Smooth muscle cell of the brain vasculature (primary cell): ENCODE results near the gene NACC1.

Source experiments
- DNase-seq: peaks from one replicate; pipeline ENCODE4 v3.0.0-alpha.2; 2012; ENCODE audit warnings: low read depth, low spot score

The NACC1 gene

DNA sequence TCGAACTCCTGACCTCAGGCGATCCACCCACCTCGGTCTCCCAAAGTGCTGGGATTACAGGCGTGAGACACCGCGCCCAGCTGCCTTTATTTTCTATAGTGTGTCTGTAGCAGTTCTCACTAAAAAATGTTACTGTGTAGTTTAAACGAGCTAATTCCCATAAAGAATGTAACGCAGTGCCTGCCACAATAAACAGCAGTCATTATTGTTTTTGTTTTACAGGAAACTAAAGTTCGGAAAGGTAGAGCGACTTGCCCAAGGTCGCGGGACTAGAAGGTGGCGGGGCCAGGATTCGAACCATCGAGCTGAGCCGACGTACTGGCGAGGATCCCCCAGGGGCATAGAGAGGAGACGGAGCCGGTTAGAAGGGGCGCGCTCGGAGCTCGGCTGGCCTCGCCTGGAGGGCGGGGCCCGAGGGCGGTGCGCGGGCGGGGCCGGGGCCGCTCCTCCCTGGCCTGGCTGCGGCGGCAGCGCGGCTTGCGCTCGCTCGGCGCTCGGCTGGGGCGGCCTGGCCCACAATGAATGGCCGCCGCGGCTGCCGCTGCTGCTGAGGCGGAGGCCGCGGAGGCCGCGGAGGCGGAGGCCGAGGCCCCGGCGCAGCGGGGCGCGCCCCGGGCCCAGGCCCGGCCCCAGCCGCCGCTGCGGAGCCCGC lies at the start of gene NACC1:
TSS of gene NACC1 (plus strand) at position 493 of the 652 bp plus-strand sequence. CDS start 16,944 bp downstream, outside the sequence.
- DNase-seq: peak; percentile 63

DNA sequence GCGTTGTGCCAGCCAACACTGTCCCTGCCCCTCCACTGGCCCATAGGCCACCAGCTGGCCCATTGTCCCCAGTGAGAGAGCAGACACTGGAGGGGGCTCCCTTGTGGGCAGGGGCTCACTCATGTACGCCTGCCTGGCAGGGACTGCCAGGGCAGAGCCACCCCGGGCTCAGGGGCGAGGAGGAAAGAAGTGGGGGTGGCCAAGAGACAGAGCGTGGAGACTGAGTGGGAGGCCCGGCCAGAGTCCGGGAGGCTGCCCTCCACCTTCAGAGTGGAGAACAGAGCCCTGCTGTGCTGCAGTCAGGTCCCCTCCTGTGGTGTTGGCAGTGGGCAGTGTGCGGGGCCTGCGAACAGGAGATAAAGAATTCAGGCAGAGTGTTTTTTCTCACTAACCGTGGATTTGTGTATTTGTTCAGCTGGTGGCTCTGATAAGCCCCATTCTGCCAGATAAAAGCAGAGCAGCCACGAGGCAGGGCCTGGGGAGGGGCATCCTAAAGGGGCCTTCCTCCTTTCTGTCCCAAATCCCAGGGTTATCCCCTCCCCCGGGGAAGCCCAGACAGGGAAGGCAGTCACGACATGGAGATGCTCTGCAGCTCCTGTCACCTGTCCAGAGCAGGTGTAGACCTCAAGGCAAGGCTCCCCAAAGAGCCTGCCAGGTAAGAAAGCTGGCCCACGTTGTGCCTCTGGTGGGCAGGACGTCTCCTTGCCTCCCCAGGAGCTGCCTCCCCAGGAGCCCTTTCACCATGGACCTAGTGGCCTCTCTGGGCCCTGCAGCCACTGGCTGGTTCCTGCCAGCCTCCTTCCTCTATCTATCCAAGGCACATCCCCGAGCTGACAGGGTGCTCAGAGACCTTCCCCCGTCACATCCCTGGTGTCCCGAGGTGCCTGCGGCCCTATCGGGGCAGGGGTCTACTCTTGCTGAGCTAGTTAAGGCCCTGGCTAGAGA lies 48.4 kb upstream of the NACC1 start:
- no peak for DNase-seq

DNA sequence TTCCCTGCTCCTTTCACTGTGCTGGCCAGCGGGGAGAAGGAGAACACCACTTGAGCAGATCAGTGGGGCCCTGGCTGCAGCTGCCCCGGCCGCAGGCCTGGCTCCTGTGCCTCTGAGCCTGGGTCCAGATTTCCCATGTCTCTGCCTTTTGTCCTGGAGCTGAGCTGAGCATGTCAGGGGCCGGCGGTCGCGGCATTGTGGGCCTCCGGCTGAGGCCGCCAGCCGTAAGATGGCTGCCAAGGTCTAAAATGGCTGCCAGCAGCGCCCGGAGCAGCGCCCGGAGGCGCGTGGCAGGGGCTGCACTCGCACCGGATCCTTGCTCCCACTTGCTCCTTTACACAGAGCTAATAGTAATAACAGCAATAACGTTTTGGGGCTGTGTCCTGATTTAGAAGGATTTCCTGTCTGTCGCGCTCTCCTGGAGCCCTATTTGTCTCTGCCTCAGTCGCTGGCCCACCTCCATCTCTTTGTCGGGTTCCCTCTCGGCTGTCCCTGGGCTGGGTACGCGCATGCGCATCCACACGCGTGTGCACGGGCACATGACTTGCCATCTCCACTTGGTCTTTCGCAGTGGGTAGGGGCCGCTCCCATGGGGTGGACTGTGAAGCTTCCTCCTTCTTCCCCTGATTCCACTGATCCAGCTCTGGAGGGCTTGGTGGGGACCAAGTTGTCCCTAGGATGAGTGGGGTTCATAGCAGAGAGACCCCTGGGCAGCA lies 47.5 kb upstream of the NACC1 start:
- no peak for DNase-seq

DNA sequence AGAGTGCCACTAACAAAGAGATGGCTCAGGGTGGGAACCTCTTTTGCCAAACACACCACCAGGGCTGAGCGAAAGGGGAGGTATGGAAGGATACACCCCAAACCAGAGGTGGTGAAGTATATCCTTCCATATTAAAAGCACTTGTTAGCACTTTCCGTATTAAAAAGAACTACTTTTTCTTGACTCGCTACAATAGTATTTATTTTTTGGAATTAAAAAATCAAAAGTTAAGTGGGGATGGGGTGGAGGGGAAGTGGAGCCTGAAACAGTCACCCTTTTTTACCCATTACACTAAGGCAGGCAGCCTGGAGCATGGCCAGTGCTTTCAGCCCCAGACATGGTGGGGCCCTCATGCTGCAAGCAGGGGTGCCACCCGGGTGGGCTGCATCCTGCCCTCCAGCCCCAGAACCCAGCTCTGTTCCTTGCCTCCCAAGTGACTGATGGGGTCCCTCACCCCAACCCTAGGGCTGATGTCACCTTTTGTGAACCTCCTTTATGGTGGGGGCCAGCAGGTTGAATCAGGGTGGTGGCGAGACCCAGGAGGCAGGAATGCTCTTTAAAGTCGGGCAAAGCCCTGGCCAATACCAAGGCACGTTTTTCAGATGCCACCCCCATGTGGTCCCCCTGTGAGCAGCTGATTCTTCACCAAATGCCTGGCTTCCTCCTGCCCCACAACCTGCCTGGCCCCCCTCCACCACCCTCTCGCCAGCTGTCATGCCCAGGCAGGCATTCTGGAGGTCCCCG lies 46.4 kb upstream of the NACC1 start:
- no peak for DNase-seq

DNA sequence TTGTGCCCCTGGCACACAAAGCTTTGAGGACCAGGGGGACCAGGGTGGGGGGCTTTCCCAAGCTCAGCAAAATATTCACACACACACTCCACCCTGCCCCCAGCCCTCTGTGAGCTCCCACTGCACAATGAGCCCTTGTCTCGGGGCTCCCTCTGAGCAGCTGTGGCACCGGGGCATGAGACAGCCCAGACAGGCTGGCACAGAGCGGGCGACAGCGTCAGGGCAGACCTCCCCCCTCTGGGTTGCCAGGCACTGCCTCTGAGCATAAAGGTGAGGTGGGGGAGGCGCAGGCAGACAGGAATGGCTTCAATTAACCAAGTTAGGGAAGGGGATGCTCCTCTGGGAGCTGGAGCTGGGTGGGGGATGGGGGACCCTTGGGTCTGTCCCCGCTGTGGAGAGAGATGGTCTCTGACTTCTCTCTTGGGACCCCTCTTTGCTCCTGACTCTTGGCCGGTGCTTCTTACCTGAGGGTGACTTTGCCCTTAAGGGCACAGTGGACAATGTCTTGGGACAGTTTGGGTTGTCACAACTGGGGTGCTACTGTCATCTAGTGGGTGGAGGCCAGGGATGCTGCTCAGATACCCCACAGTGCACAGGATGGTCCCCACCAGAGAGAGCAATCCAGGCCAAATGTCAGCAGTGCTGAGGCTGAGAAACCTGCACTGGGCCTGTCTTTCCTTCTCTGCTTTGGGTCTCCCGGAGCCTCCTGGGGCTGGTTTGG lies 45.7 kb upstream of the NACC1 start:
- no peak for DNase-seq

DNA sequence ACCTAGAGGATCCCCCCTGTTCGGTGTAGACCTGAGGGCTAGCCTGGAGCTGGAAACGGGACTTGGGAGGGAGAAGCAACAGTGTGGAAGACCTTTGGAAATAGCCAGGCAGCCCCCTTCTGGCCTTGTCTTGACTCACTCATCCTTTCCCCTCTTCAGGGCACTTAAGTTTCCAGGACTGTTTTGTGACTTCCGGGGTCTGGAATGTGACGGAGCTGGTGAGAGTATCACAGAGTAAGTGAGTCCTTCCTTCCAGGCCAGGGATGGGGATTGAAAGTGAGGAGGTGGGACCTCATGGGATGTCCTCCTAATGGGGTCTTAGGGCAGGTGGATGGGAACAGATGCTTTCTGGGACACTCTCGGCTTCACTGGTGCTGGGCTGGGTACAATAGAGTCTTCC lies 44.8 kb upstream of the NACC1 start:
- no peak for DNase-seq

DNA sequence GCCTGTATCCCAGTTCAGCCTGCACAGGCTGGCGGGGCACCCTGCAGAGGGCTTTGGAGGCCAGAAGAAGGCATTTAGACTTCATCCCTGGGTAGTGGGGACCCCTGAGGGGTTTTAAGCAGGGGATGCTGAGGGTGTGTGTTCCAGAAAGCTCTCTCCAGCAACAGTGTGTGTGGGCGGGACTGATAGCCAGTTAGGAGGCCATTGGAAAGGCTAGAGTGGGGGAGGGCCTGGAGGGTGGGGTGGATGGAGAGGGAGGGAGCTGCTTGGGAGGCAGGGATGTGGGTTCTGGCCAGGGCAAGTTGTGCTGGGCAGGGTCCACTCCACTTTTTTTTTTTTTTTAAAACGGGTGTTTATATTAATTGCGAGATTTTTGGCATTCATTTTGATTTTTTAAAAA lies 43.7 kb upstream of the NACC1 start:
- DNase-seq: no peak

DNA sequence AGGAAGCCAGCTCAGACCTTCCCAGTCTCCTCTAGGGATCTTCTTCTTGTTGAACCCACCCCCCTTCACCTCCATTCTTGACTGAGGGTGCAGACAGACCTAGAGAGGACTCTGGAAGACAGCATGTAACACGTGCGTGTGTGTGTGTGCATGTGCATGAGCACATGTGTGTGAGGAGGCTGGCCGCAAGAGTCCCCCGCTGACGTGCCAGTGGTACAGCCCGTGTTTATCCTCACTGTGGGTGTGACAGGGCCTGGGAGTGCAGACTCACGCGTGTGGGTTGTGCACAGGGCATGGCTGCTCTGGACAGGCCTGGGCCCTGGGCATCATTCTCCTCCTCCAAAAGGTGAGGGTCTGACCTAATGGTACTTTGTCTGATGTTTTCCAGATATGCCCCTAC lies 41.7 kb upstream of the NACC1 start:
- no peak for DNase-seq

DNA sequence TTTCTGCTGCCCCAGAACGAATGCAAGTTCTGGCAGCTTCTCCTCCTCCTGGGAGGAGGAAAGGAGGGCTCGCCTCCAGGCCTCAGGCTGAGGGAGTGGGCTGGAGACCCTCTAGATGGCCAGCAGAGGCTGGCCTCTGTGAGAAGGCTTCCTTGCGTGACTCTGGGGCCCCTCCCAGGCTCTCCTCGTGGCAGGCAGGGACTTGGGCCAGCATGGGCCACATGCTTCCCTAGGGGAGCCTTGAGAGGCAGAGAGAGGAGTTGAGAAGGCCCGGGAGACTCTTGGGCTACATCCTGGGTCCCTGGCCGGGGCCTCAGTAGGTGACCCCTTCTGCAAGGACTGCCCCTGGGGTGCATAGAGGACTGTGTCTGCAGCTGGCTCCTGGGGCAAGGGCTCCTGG lies 41.3 kb upstream of the NACC1 start:
- DNase-seq: no peak

DNA sequence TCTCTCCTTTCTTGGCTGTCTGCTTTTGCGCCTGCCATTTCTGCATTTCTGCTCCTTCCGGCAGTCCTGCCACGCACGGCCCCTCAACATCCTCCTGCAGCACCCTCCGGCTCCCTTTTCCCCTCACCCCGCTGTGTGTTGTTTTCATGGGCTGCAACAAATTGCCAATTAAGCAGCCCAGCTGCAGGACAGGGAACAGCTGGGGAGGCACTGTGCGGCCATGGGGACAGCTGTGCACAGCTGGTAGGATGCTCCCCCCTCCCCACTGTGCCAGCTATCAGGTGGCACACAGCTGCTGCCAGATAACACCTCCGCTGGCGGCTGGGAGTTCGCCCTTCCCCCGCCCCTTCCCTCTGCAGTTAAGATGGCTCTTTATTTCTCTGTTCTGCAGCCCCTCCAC lies 40.8 kb upstream of the NACC1 start:
- no peak for DNase-seq

DNA sequence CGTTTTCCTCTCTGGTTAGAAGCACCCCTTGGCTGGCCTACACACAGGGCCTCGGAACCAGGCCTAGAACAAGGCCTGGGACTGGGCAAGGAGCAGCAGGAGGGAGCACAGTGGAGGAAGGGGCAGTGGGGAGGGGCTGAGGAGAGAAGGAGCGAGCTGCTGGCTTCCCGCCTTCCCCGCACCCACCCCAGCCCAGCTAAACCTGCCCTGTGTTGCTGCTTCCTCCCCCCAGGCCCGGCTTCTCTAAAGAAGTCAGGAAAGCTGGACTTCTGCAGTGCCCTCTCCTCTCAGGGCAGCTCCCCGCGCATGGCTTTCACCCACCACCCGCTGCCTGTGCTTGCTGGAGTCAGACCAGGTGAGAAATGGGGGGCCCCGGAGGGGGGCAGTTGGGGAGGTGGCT lies 39.7 kb upstream of the NACC1 start:
- DNase-seq: no peak

DNA sequence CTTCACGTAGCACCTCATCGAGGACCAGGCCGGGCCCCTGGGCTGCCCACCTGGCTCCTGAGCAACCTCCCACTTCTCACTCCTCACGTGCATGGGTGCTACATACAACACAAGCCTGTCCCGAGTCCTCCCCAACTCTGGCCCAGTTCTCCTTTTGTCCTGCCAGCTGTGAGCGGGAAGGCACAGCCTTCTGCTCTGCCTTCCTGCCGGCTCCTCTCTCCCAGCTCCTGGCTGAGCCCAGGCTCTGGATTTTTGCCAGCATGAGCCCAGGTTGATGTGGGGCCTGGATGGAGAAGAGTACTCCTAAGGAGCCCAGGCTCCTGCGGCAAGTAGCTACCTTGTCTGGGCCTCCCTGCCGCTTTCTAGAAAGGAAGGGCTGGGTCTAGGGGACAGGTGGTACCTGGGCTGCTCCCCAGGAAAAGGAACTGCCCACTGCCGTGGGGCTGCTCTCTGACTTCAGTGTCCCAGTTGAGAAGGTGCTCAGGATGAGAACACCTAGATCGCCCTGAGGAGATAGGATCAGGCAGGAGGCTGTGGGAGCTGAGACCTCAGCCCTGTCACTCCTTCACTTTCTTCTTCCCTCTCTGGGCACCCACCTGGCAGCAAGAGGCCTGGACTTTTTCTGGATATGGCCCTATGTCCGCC lies 39.0 kb upstream of the NACC1 start:
- DNase-seq: no peak

DNA sequence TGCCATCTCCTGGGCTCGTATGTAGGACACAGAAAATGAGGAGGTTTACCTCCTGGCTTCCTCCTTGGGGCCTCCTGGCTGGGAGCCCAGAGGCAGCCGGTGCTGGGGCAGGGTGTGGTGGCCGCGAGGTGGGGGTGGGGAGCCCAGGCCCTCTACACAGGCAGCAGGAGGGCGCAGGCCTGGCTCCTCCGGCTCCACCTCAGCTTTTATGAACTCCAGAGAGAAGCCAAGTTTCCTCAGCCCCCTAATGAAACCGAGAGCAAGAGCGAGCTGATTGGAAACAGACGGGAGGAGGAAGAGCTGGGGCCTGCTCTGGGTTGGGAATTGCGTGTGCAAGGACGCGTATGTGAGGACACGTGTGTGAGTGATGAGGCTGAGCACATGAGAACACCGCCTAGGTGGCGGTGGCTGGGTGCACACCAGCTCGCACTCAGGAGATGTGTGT lies 38.5 kb upstream of the NACC1 start:
- DNase-seq: no peak

DNA sequence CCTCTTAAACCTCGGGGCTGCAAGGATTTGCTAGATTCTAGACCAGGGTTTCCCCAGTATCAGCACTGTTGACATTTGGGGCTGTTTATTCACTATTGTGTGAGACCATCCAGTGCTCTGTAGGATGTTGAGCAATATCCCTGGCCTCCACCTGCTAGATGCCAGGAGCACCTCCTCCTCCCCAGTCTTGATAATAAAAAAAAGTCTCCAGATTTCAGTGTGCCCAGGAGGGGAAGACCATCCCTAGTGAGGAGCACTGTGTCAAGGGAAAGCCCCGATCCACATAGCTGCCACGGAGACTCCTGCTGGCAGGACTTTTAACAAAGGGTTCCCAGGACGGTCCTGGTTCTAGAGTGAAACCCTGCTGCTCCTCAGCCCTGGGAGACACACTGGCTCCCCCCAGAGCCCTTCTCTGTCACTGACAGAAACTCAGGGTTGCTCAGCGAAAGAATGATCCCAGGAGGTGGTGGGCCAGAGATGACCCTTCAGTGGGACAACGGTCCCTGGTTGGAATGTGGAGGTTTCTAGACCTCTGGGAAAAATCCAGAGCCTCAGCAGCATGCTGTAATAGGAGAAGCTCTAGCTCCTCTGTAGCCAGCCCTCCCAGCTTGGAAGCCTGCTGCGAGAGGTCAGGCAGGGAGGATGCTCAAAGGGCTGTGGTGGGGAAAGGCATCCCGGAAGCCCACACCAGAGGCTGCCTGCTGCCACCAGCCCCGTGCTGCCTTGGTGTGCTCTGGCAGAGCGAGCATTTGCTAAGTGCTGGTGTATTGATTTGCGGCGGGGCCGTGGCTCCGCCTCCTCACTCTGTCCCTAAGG lies 35.7 kb upstream of the NACC1 start:
- peak; percentile 93 for DNase-seq

DNA sequence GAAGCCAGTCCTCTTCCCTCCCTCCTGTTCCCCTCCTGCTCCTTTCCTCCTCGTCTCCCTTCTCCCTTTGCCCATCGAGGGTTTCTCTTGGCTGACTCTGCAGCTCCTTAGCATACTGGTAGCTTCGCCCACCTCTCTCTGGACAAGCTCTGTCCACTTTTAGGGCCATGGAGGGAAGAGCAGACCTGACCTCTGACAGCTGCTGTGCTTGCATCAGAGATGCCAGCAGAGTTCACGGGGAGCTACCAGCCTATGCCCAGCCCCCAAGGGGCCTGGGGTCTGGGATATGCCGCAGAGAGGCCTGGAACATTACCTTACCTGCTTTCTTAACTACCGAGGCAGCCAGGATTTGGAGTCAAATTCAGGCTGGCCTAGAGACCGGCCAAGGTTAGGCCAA lies 35.1 kb upstream of the NACC1 start:
- no peak for DNase-seq

DNA sequence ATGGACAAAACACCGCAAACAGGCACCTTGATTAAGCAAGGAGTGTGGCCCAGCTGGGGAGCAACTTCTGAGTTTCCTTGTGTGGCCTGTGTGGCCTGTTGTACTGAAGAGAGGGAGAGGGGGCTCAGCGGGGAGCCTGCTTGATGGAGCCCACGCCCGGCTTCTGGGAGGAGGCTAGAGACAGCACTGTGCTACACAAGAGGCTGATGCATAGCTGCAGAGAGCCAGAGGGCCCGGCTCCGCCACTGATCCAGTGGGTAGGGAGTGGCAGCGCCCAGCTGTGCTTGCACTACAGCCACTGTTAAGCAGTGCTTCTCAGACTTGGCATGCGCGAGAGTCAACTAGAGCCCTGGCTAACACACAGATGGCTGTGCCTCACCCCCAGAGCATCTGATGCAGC lies 34.4 kb upstream of the NACC1 start:
- DNase-seq: no peak

DNA sequence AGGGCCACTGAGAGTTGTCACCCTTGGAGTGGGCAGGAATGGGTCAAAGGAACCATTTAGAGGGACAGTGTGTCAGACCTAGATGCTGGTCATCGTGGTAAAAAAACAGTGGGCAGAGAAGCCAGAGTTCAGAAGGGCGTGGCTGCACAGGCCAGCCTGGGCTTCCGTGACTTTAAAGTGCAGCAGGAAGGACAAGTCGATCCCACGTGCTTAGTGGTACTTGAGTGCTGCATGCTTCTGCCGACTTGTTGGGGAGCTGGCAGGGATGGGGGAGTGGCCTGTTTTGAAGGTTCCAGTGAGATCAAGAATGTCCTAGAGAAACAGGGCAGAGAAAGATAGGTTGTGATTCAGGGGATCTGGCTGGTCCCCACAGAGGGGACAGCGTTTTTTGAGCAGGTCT lies 32.4 kb upstream of the NACC1 start:
- DNase-seq: no peak

DNA sequence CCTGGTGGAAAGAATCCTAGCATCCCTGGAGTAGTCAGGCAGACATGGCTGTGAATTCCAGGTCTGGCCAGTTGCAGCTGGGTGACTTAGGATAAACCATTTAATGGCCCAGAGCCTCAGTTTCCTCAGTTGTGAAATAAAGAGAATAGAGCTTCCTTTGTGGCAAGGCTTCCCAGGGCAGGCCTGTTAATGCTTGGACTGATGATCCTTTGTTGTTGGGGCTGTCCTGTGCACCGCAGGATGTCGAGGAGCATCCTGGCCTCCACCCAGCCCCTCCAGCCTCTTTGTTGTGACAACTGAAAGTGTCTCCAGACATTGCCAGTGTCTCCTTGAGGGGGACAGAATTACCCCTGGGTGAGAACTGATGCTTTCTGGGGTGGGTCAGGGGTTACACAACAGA lies 31.7 kb upstream of the NACC1 start:
- DNase-seq: no peak

DNA sequence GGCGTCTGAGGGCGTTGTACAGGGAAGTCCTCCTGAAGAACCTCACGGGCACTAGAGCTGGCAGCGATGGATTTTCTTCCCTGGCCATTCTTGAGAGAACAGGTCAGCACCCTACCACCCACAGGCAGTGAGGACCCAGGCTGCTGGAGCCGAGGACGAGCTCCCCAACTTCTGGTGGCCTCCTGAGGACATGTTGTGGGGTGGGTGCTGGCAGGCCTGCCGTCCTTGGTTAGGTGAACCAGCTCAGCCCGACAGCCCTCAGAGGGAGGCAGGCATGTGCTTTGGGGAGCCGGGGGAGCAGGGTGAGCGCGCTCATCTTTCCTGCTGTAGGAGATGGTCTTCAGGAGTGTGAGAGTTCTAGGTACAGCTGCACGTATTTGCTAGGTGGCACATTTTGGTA lies 30.8 kb upstream of the NACC1 start:
- no peak for DNase-seq
